Activated CD8-positive, alpha-beta memory T cell treated with anti-CD3 and anti-CD28 coated beads for 48 hours (primary cell): Measurements from ENCODE around the gene REG4.
A peak's percentile ranks its signal among the peaks of the same experiment; 100 is the strongest.
"Not testable (repeated sequence)": the region's sequence is repeated elsewhere in the genome, so short reads cannot be mapped to it uniquely, and the experiment has no call there.

ENCODE experiments used
- DNase-seq, 3 experiments: peaks; one replicate each; pipeline ENCODE4 v3.0.0-alpha.2; 2020; ENCODE audit warnings: low read depth in 2 of 3, low spot score in 2 of 3

Gene REG4

GRCh38 chr1:119811387-119811786, at the start of gene REG4:
Gene REG4 (minus strand): TSS chr1:119811460. CDS start chr1:119808769, 2,691 bp downstream.
- no peak for DNase-seq

- no peak for DNase-seq
Measured at GRCh38 chr1:119859647-119860046, 48.4 kb upstream of the REG4 start.

- DNase-seq: not testable (repeated sequence)
Measured at GRCh38 chr1:119858556-119859214, 47.4 kb upstream of the REG4 start.

GRCh38 chr1:119858126-119858525, 46.9 kb upstream of the REG4 start:
- no peak for DNase-seq

GRCh38 chr1:119853155-119853554, 41.9 kb upstream of the REG4 start:
- DNase-seq: no peak

GRCh38 chr1:119844206-119844605, 32.9 kb upstream of the REG4 start:
- not testable (repeated sequence) for DNase-seq

GRCh38 chr1:119841306-119841705, 30.0 kb upstream of the REG4 start:
- no peak for DNase-seq

GRCh38 chr1:119840745-119841144, 29.5 kb upstream of the REG4 start:
- DNase-seq: no peak

GRCh38 chr1:119838236-119838635, 27.0 kb upstream of the REG4 start:
- DNase-seq: no peak

- DNase-seq: no peak
Measured at GRCh38 chr1:119834990-119835389, 23.7 kb upstream of the REG4 start.

GRCh38 chr1:119831027-119831426, 19.8 kb upstream of the REG4 start:
- no peak for DNase-seq

GRCh38 chr1:119829625-119830024, 18.4 kb upstream of the REG4 start:
- no peak for DNase-seq

GRCh38 chr1:119829006-119829405, 17.7 kb upstream of the REG4 start:
- DNase-seq: not testable (repeated sequence)

- no peak for DNase-seq
Measured at GRCh38 chr1:119828266-119828665, 17.0 kb upstream of the REG4 start.

GRCh38 chr1:119827010-119827409, 15.8 kb upstream of the REG4 start:
- no peak for DNase-seq

GRCh38 chr1:119822406-119822805, 11.1 kb upstream of the REG4 start:
- DNase-seq: no peak

GRCh38 chr1:119818181-119818580, 6.9 kb upstream of the REG4 start:
- no peak for DNase-seq

GRCh38 chr1:119816407-119816806, 5.1 kb upstream of the REG4 start:
- no peak for DNase-seq

GRCh38 chr1:119815928-119816327, 4.7 kb upstream of the REG4 start:
- no peak for DNase-seq

GRCh38 chr1:119815361-119815760, 4.1 kb upstream of the REG4 start:
- no peak for DNase-seq

GRCh38 chr1:119814288-119814687, 3.0 kb upstream of the REG4 start:
- DNase-seq: no peak

GRCh38 chr1:119811985-119812557, 811 bp upstream of the REG4 start:
- no peak for DNase-seq

- DNase-seq: peak; percentile 5 to 54 (median 20)
Measured at GRCh38 chr1:119808972-119809550, 2.2 kb downstream of the REG4 start.
